H9 (cell line): Measurements from ENCODE around the gene NAPB. TPM values are rescaled to one million over a fixed set of nuclear protein-coding genes. Genes with fewer than 3 reads are reported as not detected.

Experiments used
- DNase-seq: peaks from one replicate; pipeline ENCODE4 v3.0.0-alpha.2; 2017
- H2AFZ ChIP-seq: one replicate; pipeline ENCODE4 v1.6.1; 2013; ENCODE audit warnings: mild to moderate bottlenecking, low read length, control low read depth, moderate library complexity
- H2AK5ac ChIP-seq: 2 replicates; pipeline ENCODE4 v1.6.1; 2013; ENCODE audit warnings: low read length, control low read depth, mixed read lengths; ENCODE audit not compliant: insufficient read length
- H2BK120ac ChIP-seq: one replicate; pipeline ENCODE4 v1.6.1; 2013; ENCODE audit warnings: low read depth, mild to moderate bottlenecking, low read length, control low read depth, inconsistent platforms; ENCODE audit not compliant: poor library complexity, severe bottlenecking
- H2BK12ac ChIP-seq: 2 replicates; pipeline ENCODE4 v1.6.1; 2013; ENCODE audit warnings: low read length, control low read depth, mixed read lengths, low read depth; ENCODE audit not compliant: insufficient read length
- H2BK15ac ChIP-seq: 2 replicates; pipeline ENCODE4 v1.6.1; 2013; ENCODE audit warnings: low read depth, low read length, control low read depth
- H2BK20ac ChIP-seq: one replicate; pipeline ENCODE4 v1.6.1; 2013; ENCODE audit warnings: low read depth, mild to moderate bottlenecking, low read length, control low read depth, inconsistent platforms; ENCODE audit not compliant: poor library complexity, severe bottlenecking
- H2BK5ac ChIP-seq: 2 replicates; pipeline ENCODE4 v1.6.1; 2013; ENCODE audit warnings: low read length, control low read depth, mixed read lengths; ENCODE audit not compliant: insufficient read length
- H3K14ac ChIP-seq: 2 replicates; pipeline ENCODE4 v1.6.1; 2013; ENCODE audit warnings: low read length, control low read depth; ENCODE audit not compliant: insufficient read depth
- H3K18ac ChIP-seq: 2 replicates; pipeline ENCODE4 v1.6.1; 2013; ENCODE audit warnings: low read depth, mild to moderate bottlenecking, mixed read lengths, low read length, control low read depth; ENCODE audit not compliant: insufficient read length
- H3K23ac ChIP-seq: 2 replicates; pipeline ENCODE4 v1.6.1; 2013; ENCODE audit warnings: low read length, control low read depth, mixed read lengths, low read depth; ENCODE audit not compliant: insufficient read length
- H3K23me2 ChIP-seq: 2 replicates; pipeline ENCODE4 v1.6.1; 2013; ENCODE audit warnings: low read depth, mild to moderate bottlenecking, mixed read lengths, low read length, control low read depth; ENCODE audit not compliant: insufficient read length, poor library complexity, severe bottlenecking
- H3K27ac ChIP-seq: 2 replicates; pipeline ENCODE4 v1.5.1; 2013; ENCODE audit warnings: low read length, control low read depth, mixed read lengths, low read depth; ENCODE audit not compliant: insufficient read length
- H3K27me3 ChIP-seq: 2 replicates; pipeline ENCODE4 v1.6.1; 2013; ENCODE audit warnings: low read length, control low read depth, inconsistent platforms; ENCODE audit not compliant: insufficient read depth
- H3K4ac ChIP-seq: 2 replicates; pipeline ENCODE4 v1.6.1; 2013; ENCODE audit warnings: low read depth, mild to moderate bottlenecking, control low read depth, inconsistent platforms, low read length, moderate library complexity
- H3K4me1 ChIP-seq: 2 replicates; pipeline ENCODE4 v1.6.1; 2013; ENCODE audit warnings: low read length, control low read depth, inconsistent platforms; ENCODE audit not compliant: insufficient read depth
- H3K4me2 ChIP-seq: 2 replicates; pipeline ENCODE4 v1.6.1; 2013; ENCODE audit warnings: low read length, control low read depth, mixed read lengths; ENCODE audit not compliant: insufficient read length, insufficient read depth
- H3K56ac ChIP-seq: 2 replicates; pipeline ENCODE4 v1.6.1; 2013; ENCODE audit warnings: low read depth, mild to moderate bottlenecking, mixed read lengths, low read length, control low read depth; ENCODE audit not compliant: insufficient read length
- H3K79me1 ChIP-seq: 2 replicates; pipeline ENCODE4 v1.6.1; 2013; ENCODE audit warnings: low read depth, mild to moderate bottlenecking, moderate library complexity, low read length, control low read depth, inconsistent platforms; ENCODE audit not compliant: insufficient read depth, poor library complexity, severe bottlenecking
- H3K79me2 ChIP-seq: 2 replicates; pipeline ENCODE4 v1.6.1; 2013; ENCODE audit warnings: low read length, control low read depth, inconsistent platforms; ENCODE audit not compliant: insufficient read depth
- H3K9ac ChIP-seq: 2 replicates; pipeline ENCODE4 v1.6.1; 2013; ENCODE audit warnings: low read length, control low read depth, mixed read lengths; ENCODE audit not compliant: insufficient read length; ENCODE audit errors: extremely low read depth
- H3K9me3 ChIP-seq: one replicate; pipeline ENCODE4 v1.6.1; 2013; ENCODE audit warnings: low read depth, low read length, inconsistent platforms; ENCODE audit not compliant: control insufficient read depth
- H3T11ph ChIP-seq: one replicate; pipeline ENCODE4 v1.6.1; 2013; ENCODE audit warnings: mild to moderate bottlenecking, low read length, control low read depth, inconsistent platforms
- H4K20me1 ChIP-seq: one replicate; pipeline ENCODE4 v1.6.1; 2013; ENCODE audit not compliant: control insufficient read depth, insufficient read length, insufficient read depth
- H4K5ac ChIP-seq: 2 replicates; pipeline ENCODE4 v1.6.1; 2013; ENCODE audit warnings: low read depth, mild to moderate bottlenecking, mixed read lengths, low read length, control low read depth; ENCODE audit not compliant: insufficient read length
- H4K8ac ChIP-seq: replicated peaks from 2 replicates; pipeline ENCODE4 v1.6.1; 2013; ENCODE audit warnings: low read length, control low read depth, mixed read lengths, low read depth; ENCODE audit not compliant: insufficient read length
- H4K91ac ChIP-seq: 2 replicates; pipeline ENCODE4 v1.6.1; 2013; ENCODE audit warnings: low read depth, mild to moderate bottlenecking, moderate library complexity, mixed read lengths, low read length, control low read depth; ENCODE audit not compliant: insufficient read length
- H3K27ac Mint-ChIP-seq, 3 experiments: 2 replicates in 2 of 3; 3 replicates in 1 of 3; pipeline ENCODE4 v1.8.0; 2020 to 2021; ENCODE audit warnings: mixed read lengths in 3 of 3, mild to moderate bottlenecking in 1 of 3, moderate library complexity in 1 of 3
- H3K27me3 Mint-ChIP-seq: 2 replicates; pipeline ENCODE4 v1.8.0; 2021; ENCODE audit warnings: low read depth, mild to moderate bottlenecking, moderate library complexity, mixed read lengths
- H3K36me3 Mint-ChIP-seq, 3 experiments: 2 replicates in 2 of 3; 3 replicates in 1 of 3; pipeline ENCODE4 v1.8.0; 2020 to 2021; ENCODE audit warnings: low read depth in 3 of 3, mixed read lengths in 3 of 3; ENCODE audit not compliant: insufficient read depth in 1 of 3
- H3K4me1 Mint-ChIP-seq, 2 experiments: 2 replicates each; pipeline ENCODE4 v1.8.0; 2020; ENCODE audit warnings: mixed read lengths in 2 of 2
- H3K4me3 Mint-ChIP-seq, 2 experiments: 2 replicates in 1 of 2; 3 replicates in 1 of 2; pipeline ENCODE4 v1.8.0; 2020 to 2021; ENCODE audit warnings: mild to moderate bottlenecking in 2 of 2, mixed read lengths in 2 of 2, moderate library complexity in 1 of 2
- H3K9me3 Mint-ChIP-seq, 2 experiments: 2 replicates in 1 of 2; 3 replicates in 1 of 2; pipeline ENCODE4 v1.8.0; 2020; ENCODE audit warnings: mild to moderate bottlenecking in 2 of 2, mixed read lengths in 2 of 2, moderate library complexity in 1 of 2
- CTCF ChIP-seq: fragments of 200-600 bp; sonication (generic); conservative IDR thresholded peaks from 3 replicates; pipeline ENCODE4 v1.8.0; 2021; ENCODE audit warnings: antibody characterized with exemption, mild to moderate bottlenecking
- WGBS: extraction: QIAGEN DNeasy Blood & Tissue Kit; methylation state at CpG from one replicate; pipeline ENCODE4 v1.1.7; 2013; ENCODE audit warnings: missing lambda C conversion rate, low lambda C conversion rate, mixed read lengths; ENCODE audit not compliant: insufficient read length; ENCODE audit errors: extremely low coverage; 5-methylcytosine and 5-hydroxymethylcytosine counted together
- total RNA-seq: library from RNA; stranded (reverse); gene quantifications from 2 replicates; pipeline ENCODE4 v1.2.1, GENCODE V29; 2021

NAPB gene
- total RNA-seq, 1 experiment from 2014 or later = 10.4 TPM

- Histone ChIP-seq H3K23ac (no peak overlapping the region), H3K9ac (no peak overlapping the region), H2AK5ac (no peak overlapping the region), H4K91ac (no peak overlapping the region), H3K79me1 (no peaks in the 10 kb centered on the region), H2BK120ac (no peak overlapping the region), H2BK15ac (no peak overlapping the region), H3K4ac (no peak overlapping the region), H4K20me1 (no peaks in the 10 kb centered on the region), H3T11ph (no peak overlapping the region), H3K56ac (no peak overlapping the region), H2AFZ (no peak overlapping the region), H3K4me1 (no peaks in the 10 kb centered on the region), H3K9me3 (no peaks in the 10 kb centered on the region), H3K79me2 (no peaks in the 10 kb centered on the region), H2BK20ac (no peak overlapping the region), H4K8ac (no peak overlapping the region), H4K5ac (no peak overlapping the region), H3K18ac (no peak overlapping the region), H3K14ac (no peak overlapping the region), H3K23me2 (no peaks in the 10 kb centered on the region), H2BK5ac (no peak overlapping the region), H3K27ac (no peak overlapping the region), H3K27me3 (no peaks in the 10 kb centered on the region), H2BK12ac (no peak overlapping the region), H3K4me2 (no peak overlapping the region)
- Mint-ChIP-seq H3K36me3 (no peaks in the 10 kb centered on the region; a peak in 1 of 7 replicates), H3K9me3 (peaks cover 3 to 4% of the 10 kb centered on the region in 2 experiments; a peak in 3 of 5 replicates), H3K4me1 (peaks cover 5% of the 10 kb centered on the region in 2 experiments), H3K4me3 (no peak overlapping the region), H3K27me3 (peaks cover 10% of the 10 kb centered on the region), H3K27ac (no peak overlapping the region)
- TF ChIP-seq CTCF = no peak
- WGBS = no CpG with 5 or more reads among the region's 2 CpGs
- DNase-seq = no peak
These were observed 88.8 kb downstream of the NAPB start for GRCh38 chr20:23332467-23332866.
